Measurements from ENCODE around the gene PGAP2.

- TF ChIP-seq CTCF (conservative IDR thresholded peaks at IDR 0.05) (no peak), EZH2 (IDR thresholded peaks at IDR 0.05; ENCODE audit: low read depth) (no peak)
Measured at GRCh38 chr11:3781423-3781822, 26.9 kb upstream of the PGAP2 start.

All from PC-9 (cell line).